ENCODE measurements around the gene FBXO2. TPM values are rescaled to one million over a fixed set of nuclear protein-coding genes. Genes with fewer than 3 reads are reported as not detected.

Gene FBXO2
- total and polyA plus RNA-seq, 9 of the 15 experiments (the other 6 are each of a cell fraction or from before 2014, with no cell fraction given) = 0.04 to 1.9 (median 0.27) TPM

DNA sequence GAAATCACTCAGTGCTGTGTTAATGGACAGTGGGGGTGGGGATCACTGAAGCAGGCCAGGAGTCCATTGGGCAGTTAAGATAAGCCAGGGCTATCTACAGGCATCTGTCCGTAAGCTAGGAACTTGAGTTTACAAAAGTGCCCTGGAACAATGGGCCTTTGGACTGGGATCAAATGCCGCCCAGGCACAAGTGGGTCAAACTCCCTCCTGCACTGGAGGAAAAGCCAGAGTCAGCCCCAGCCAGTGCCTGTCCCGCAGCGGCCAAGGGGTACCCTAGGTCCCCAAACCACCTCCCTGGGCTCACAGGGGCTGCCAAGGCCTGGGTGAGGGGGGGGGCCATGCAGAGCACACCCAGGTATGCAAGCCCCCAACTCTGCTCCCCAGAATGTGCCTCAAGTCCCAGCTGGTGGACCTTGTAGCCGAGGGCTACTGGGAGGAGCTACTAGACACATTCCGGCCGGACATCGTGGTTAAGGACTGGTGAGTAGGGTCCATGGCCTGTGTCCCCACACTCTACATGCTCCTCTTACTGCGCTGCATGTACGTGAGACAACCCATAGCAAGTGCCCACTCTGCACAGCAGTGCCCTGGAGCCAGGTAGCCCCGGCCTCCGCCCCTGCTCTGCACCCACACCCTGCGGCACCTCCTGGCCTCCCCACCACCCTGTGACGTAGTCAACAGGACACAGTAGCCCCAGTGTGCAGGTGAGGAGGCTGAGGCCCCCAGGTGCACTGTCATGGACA is 17.5 kb upstream of the FBXO2 start (continued):
- TF ChIP-seq ZNF407 (IDR thresholded peaks at IDR 0.05; ENCODE audit: low read depth) = no peak
- TF ChIP-seq MTA1 (IDR thresholded peaks at IDR 0.05; ENCODE audit: borderline replicate concordance) = peak; percentile 53; the same call in 1 of the 2 replicates
- no peak for TF ChIP-seq ZNF134 (CRISPR knock-in tag; conservative IDR thresholded peaks at IDR 0.05)
- TF ChIP-seq CTBP1 (IDR thresholded peaks at IDR 0.05; ENCODE audit: borderline replicate concordance) = peak; percentile 77; the same call in 1 of the 2 replicates
- TF ChIP-seq ZNF133 (CRISPR knock-in tag; IDR thresholded peaks at IDR 0.05) = no peak
- TF ChIP-seq DPF2 (IDR thresholded peaks at IDR 0.05) = peak; percentile 88
- TF ChIP-seq STAT5B (CRISPR knock-in tag; IDR thresholded peaks at IDR 0.05) = no peak
- peak; percentile 63; the same call in 1 of the 2 replicates for TF ChIP-seq ZBED1 (IDR thresholded peaks at IDR 0.05)
- no peak for TF ChIP-seq BRD4 (IDR thresholded peaks at IDR 0.05)
- TF ChIP-seq MIER1 (IDR thresholded peaks at IDR 0.05; ENCODE audit: low read depth) = no peak
- TF ChIP-seq TBP (optimal IDR thresholded peaks at IDR 0.05; ENCODE audit: low read depth, low read length) = no peak
- TF ChIP-seq TOE1 (IDR thresholded peaks at IDR 0.05; ENCODE audit: borderline replicate concordance) = no peak
- TF ChIP-seq TOE1 (CRISPR knock-in tag; IDR thresholded peaks at IDR 0.05; ENCODE audit: borderline replicate concordance, low read depth) = peak; percentile 27; the same call in 1 of the 2 replicates
- TF ChIP-seq NCOR1 (IDR thresholded peaks at IDR 0.05) = peak; percentile 83
- no peak for TF ChIP-seq KLF10 (CRISPR knock-in tag; IDR thresholded peaks at IDR 0.05)
- TF ChIP-seq FOXJ3 (CRISPR knock-in tag; IDR thresholded peaks at IDR 0.05) = no peak
- TF ChIP-seq ZNF146 (CRISPR knock-in tag; IDR thresholded peaks at IDR 0.05; ENCODE audit: unreplicated experiment) = no peak
- TF ChIP-seq ZNF311 (CRISPR knock-in tag; IDR thresholded peaks at IDR 0.05) = no peak
- peak; percentile 96 for TF ChIP-seq ARID1B (IDR thresholded peaks at IDR 0.05)
- no peak for TF ChIP-seq ZNF217 (CRISPR knock-in tag; IDR thresholded peaks at IDR 0.05)
- no peak for TF ChIP-seq CHD4 (IDR thresholded peaks at IDR 0.05; ENCODE audit: insufficient read depth, insufficient replicate concordance, low read depth, low read length, poor library complexity, severe bottlenecking)
- peak; percentile 40 to 71; a peak in 2 of 4 replicates for TF ChIP-seq TRIM24 (IDR thresholded peaks at IDR 0.05)
- TF ChIP-seq THRAP3 (IDR thresholded peaks at IDR 0.05; ENCODE audit: borderline replicate concordance) = no peak
- no peak for TF ChIP-seq ZNF717 (CRISPR knock-in tag; IDR thresholded peaks at IDR 0.05)
- no peak for TF ChIP-seq MTF1 (CRISPR knock-in tag; IDR thresholded peaks at IDR 0.05; ENCODE audit: borderline replicate concordance)

All from K562 (cell line).